ENCODE data around the gene MTRF1. TPM values are rescaled to one million over a fixed set of nuclear protein-coding genes. Genes with fewer than 3 reads are reported as not detected.
A peak's percentile ranks its signal among the peaks of the same experiment; 100 is the strongest.

Gene MTRF1
- total RNA-seq, 4 donors from 2014 or later, result 9.3 to 22.2 (median 12.0) TPM

DNA sequence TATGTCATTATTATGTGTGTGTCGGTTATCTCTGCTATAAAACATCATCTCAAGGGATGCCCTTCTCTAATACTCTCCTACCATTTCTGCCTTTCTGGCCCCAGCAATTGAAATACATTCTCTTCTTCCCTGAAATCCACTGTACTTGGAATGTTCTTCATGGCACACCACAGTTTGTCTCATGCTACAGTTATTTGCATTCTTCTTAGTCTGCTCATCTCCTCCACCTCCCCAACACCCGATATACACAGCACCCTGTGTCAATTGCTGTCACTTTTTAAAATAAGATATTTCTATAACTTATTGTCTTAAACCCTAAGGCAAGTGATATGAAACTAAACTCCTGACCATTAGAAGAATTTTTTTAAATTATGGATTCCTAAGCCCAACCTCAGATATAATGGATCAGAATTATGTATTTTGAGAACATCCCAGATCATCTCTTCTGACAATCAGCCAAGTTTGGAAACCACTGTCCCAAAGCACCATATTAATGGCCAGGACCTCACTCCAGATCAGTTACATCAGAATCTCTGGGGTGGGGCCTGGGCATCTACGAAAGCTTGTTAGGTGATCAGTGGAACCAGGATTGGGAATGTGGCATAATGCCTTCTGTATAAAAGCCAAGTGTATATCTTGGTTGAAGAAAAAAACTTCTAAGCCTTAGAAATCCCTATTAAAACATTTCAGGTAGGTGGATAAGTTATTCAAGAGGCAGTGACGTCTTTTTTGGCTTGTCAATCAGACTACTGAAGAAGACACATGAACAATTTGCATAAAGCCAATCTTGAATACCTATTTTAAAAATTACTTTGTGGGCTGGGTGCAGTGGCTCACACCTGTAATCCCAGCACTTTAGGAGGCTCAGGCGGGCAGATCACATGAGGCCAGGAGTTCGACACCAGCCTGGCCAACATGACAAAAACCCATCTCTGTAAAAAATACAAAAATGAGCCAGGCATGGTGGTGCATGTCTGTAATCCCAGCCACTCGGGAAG lies 39.0 kb downstream of the MTRF1 start:
- H3K4me1 ChIP-seq, result no peaks in the 10 kb centered on the region
- DNase-seq, result no peak
- WGBS, 2 donors, result 84 to 94% methylated on average over 7 of the region's 7 CpGs

DNA sequence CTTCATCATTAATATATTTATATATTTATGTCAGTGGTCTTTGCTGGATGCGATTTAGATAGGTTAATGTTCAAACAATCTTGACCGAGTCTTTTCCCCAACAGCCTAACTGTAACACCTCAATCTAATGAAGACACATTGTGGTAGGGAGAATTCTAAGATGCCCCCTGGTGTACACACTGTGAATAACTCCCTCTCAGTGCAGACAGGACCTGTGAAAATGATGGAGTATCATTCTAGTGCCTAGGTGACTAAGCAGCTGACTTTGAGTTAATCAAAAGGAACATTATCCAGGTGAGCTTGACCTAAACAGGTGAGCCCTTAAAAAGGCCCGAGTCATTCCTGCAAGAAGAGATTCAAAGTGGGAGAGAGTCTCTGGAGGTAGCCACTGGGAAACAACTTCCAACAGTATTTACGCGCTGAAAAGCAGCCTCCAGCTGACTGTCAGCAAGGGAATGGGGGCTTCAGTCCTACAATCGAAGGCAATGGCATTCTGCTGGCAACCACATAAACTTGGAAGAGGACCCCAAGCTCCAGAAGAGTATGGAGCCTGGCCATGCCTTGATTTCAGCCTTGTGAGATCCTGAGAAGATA lies 41.0 kb downstream of the MTRF1 start:
- 52 to 58% methylated on average over 6 of the region's 6 CpGs for WGBS, 2 donors
- no peak for TF ChIP-seq POLR2A (IDR thresholded peaks at IDR 0.05)
- peak in 5 of 6 experiments; percentile 49 to 72 (median 58) for TF ChIP-seq CTCF (IDR thresholded peaks at IDR 0.05)
- Histone ChIP-seq H3K9me3 (no peaks in the 10 kb centered on the region), H3K36me3 (no peaks in the 10 kb centered on the region), H3K4me3 (replicated peaks in 1 of 3) (no peak overlapping the region), H3K27me3 (no peaks in the 10 kb centered on the region), H3K4me1 (no peaks in the 10 kb centered on the region), H3K27ac (no peak overlapping the region)
- intact Hi-C loops (cut with DNase I), result loop anchor here (5.0 kb wide), 1 partner anchor 145 kb away; no protein-coding TSS in a partner anchor
- DNase-seq, result peak; percentile 25 to 33

More for the DNA sequence above, 39.0 kb downstream of the MTRF1 start:
- Histone ChIP-seq H3K27ac (no peak overlapping the region), H3K27me3 (no peaks in the 10 kb centered on the region), H3K4me3 (replicated peaks in 1 of 3) (no peak overlapping the region), H3K36me3 (no peaks in the 10 kb centered on the region), H3K9me3 (no peaks in the 10 kb centered on the region)
- intact Hi-C loops (cut with DNase I), result loop anchor here (5.0 kb wide), 1 partner anchor 147 kb away; no protein-coding TSS in a partner anchor
- TF ChIP-seq POLR2A (IDR thresholded peaks at IDR 0.05), result no peak
- no peak for TF ChIP-seq CTCF (IDR thresholded peaks at IDR 0.05)

GRCh38 chr13:41220401-41220800 lies 43.0 kb downstream of the MTRF1 start:
- no peak for DNase-seq
- H3K36me3 ChIP-seq, result no peaks in the 10 kb centered on the region
- H3K4me3 ChIP-seq (replicated peaks in 1 of 3), result no peak overlapping the region
- intact Hi-C loops (cut with DNase I), result loop anchor here (5.0 kb wide), 1 partner anchor 143 kb away; no protein-coding TSS in a partner anchor
- WGBS, 2 donors, result 87 to 92% methylated on average over 3 of the region's 3 CpGs
- no peaks in the 10 kb centered on the region for H3K27me3 ChIP-seq
- no peak for TF ChIP-seq CTCF (IDR thresholded peaks at IDR 0.05)
- TF ChIP-seq POLR2A (IDR thresholded peaks at IDR 0.05), result no peak
- H3K4me1 ChIP-seq, result no peaks in the 10 kb centered on the region
- H3K9me3 ChIP-seq, result no peaks in the 10 kb centered on the region
- H3K27ac ChIP-seq, result no peak overlapping the region

GRCh38 chr13:41216160-41216559 lies 47.2 kb downstream of the MTRF1 start:
- H3K27ac ChIP-seq, result no peak overlapping the region

More at GRCh38 chr13:41216160-41216559, 47.2 kb downstream of the MTRF1 start:
- H3K9me3 ChIP-seq, result no peaks in the 10 kb centered on the region
- intact Hi-C loops (cut with DNase I), result no loop called here
- no peak for TF ChIP-seq CTCF (IDR thresholded peaks at IDR 0.05)
- H3K4me3 ChIP-seq (replicated peaks in 1 of 3), result no peak overlapping the region
- no peaks in the 10 kb centered on the region for H3K4me1 ChIP-seq
- no peaks in the 10 kb centered on the region for H3K36me3 ChIP-seq
- no peaks in the 10 kb centered on the region for H3K27me3 ChIP-seq
- DNase-seq, result no peak

All from thyroid gland (tissue), 4 donors.